MM.1S (cell line): ENCODE data around the gene ZSCAN31.
"Not testable (repeated sequence)": the region's sequence is repeated elsewhere in the genome, so short reads cannot be mapped to it uniquely, and the experiment has no call there.

Experiments used
- DNase-seq: peaks from one replicate; pipeline ENCODE4 v3.0.0-alpha.2; 2015
- H2AFZ ChIP-seq: fragments of 300-600 bp; sonication (generic); 2 replicates; pipeline ENCODE4 v1.6.0; 2016; ENCODE audit warnings: antibody characterized with exemption, low read length
- H3F3A ChIP-seq: fragments of 300-600 bp; sonication (generic); 2 replicates; pipeline ENCODE4 v1.6.1; 2016; ENCODE audit warnings: mild to moderate bottlenecking, antibody characterized with exemption, low read length, moderate library complexity, mixed read lengths; ENCODE audit not compliant: insufficient read depth
- H3K27ac ChIP-seq: fragments of 300-600 bp; sonication (generic); 2 replicates; pipeline ENCODE4 v1.5.1; 2016; ENCODE audit warnings: mild to moderate bottlenecking, low read length
- H3K27me3 ChIP-seq: fragments of 300-600 bp; sonication (generic); replicated peaks from 2 replicates; pipeline ENCODE4 v1.6.0; 2016; ENCODE audit warnings: low read length; ENCODE audit not compliant: insufficient read depth
- H3K36me3 ChIP-seq: fragments of 300-600 bp; sonication (generic); replicated peaks from 2 replicates; pipeline ENCODE4 v1.6.1; 2016; ENCODE audit warnings: mild to moderate bottlenecking, low read length, mixed read lengths; ENCODE audit not compliant: insufficient read depth
- H3K4me1 ChIP-seq: fragments of 300-600 bp; sonication (generic); 2 replicates; pipeline ENCODE4 v1.6.1; 2016; ENCODE audit warnings: low read length, mixed read lengths
- H3K4me2 ChIP-seq: fragments of 300-600 bp; sonication (generic); 2 replicates; pipeline ENCODE4 v1.6.0; 2016; ENCODE audit warnings: low read depth, low read length
- H3K4me3 ChIP-seq: fragments of 300-600 bp; sonication (generic); 2 replicates; pipeline ENCODE4 v1.5.1; 2016; ENCODE audit warnings: low read length, mixed read lengths
- H3K79me2 ChIP-seq: fragments of 300-600 bp; sonication (generic); 2 replicates; pipeline ENCODE4 v1.6.1; 2016; ENCODE audit warnings: mixed run types, low read length, mixed read lengths
- H3K9ac ChIP-seq: fragments of 300-600 bp; sonication (generic); 2 replicates; pipeline ENCODE4 v1.6.1; 2016; ENCODE audit warnings: low read length, mixed read lengths
- H3K9me2 ChIP-seq: fragments of 300-600 bp; sonication (generic); replicated peaks from 2 replicates; pipeline ENCODE4 v1.6.1; 2016; ENCODE audit warnings: mild to moderate bottlenecking, low read length, mixed read lengths; ENCODE audit not compliant: insufficient read depth
- H3K9me3 ChIP-seq: fragments of 300-600 bp; sonication (generic); replicated peaks from 2 replicates; pipeline ENCODE4 v1.6.1; 2016; ENCODE audit warnings: mild to moderate bottlenecking, low read length, mixed read lengths; ENCODE audit not compliant: insufficient read depth
- H4K20me1 ChIP-seq: fragments of 300-600 bp; sonication (generic); 2 replicates; pipeline ENCODE4 v1.6.1; 2016; ENCODE audit warnings: mild to moderate bottlenecking, low read length, moderate library complexity, mixed read lengths; ENCODE audit not compliant: insufficient read depth
- CTCF ChIP-seq: fragments of 300-600 bp; sonication (generic); IDR thresholded peaks from 2 replicates; pipeline ENCODE4 v1.5.1; 2016; ENCODE audit warnings: antibody characterized with exemption, low read length, mixed read lengths
- EZH2 ChIP-seq: fragments of 300-600 bp; sonication (generic); optimal IDR thresholded peaks from 2 replicates; pipeline ENCODE3; 2017; ENCODE audit warnings: low read depth, mild to moderate bottlenecking, antibody characterized with exemption, low read length, mixed read lengths
- EZH2phosphoT487 ChIP-seq: fragments of 300-600 bp; sonication (generic); IDR thresholded peaks from 2 replicates; pipeline ENCODE4 v1.6.1; 2018; ENCODE audit warnings: antibody characterized with exemption, low read length

ZSCAN31 gene

GRCh38 chr6:28360961-28361360 lies 25.0 kb upstream of the ZSCAN31 start:
- H3K4me2 ChIP-seq: no peak overlapping the region
- H3K27ac ChIP-seq: no peak overlapping the region
- no peaks in the 10 kb centered on the region for H3K9me3 ChIP-seq
- no peaks in the 10 kb centered on the region for H3K79me2 ChIP-seq
- no peaks in the 10 kb centered on the region for H3K36me3 ChIP-seq
- no peak overlapping the region for H3K9ac ChIP-seq
- no peaks in the 10 kb centered on the region for H4K20me1 ChIP-seq
- H2AFZ ChIP-seq: no peak overlapping the region
- no peaks in the 10 kb centered on the region for H3F3A ChIP-seq
- no peaks in the 10 kb centered on the region for H3K9me2 ChIP-seq
- H3K4me1 ChIP-seq: no peaks in the 10 kb centered on the region
- no peak for DNase-seq
- H3K27me3 ChIP-seq: no peaks in the 10 kb centered on the region
- no peak for TF ChIP-seq EZH2
- no peak for TF ChIP-seq CTCF
- TF ChIP-seq EZH2phosphoT487: no peak
- no peak overlapping the region for H3K4me3 ChIP-seq

GRCh38 chr6:28359562-28359961 lies 23.6 kb upstream of the ZSCAN31 start:
- not testable (repeated sequence) for H3K27me3 ChIP-seq, H3K79me2 ChIP-seq, H3K9me2 ChIP-seq, H2AFZ ChIP-seq, H3K4me3 ChIP-seq, H3K9ac ChIP-seq, H3F3A ChIP-seq, H3K4me2 ChIP-seq, H3K9me3 ChIP-seq, H4K20me1 ChIP-seq, DNase-seq, H3K4me1 ChIP-seq, H3K27ac ChIP-seq, H3K36me3 ChIP-seq

GRCh38 chr6:28357036-28357435 lies 21.1 kb upstream of the ZSCAN31 start:
- Histone ChIP-seq H3K9ac (no peak overlapping the region), H3K27me3 (no peaks in the 10 kb centered on the region), H3K9me2 (no peaks in the 10 kb centered on the region), H3K79me2 (no peaks in the 10 kb centered on the region), H3K4me1 (no peaks in the 10 kb centered on the region), H4K20me1 (no peaks in the 10 kb centered on the region), H3K9me3 (no peaks in the 10 kb centered on the region), H3K36me3 (no peaks in the 10 kb centered on the region), H3K4me3 (no peak overlapping the region), H3K4me2 (no peak overlapping the region), H3F3A (no peaks in the 10 kb centered on the region), H2AFZ (no peak overlapping the region), H3K27ac (no peak overlapping the region)
- DNase-seq: no peak
- no peak for TF ChIP-seq EZH2
- no peak for TF ChIP-seq CTCF
- TF ChIP-seq EZH2phosphoT487: no peak

- Histone ChIP-seq H3K4me1 (no peaks in the 10 kb centered on the region), H3K27ac (no peak overlapping the region), H3K9me2 (no peaks in the 10 kb centered on the region), H3K36me3 (no peaks in the 10 kb centered on the region), H4K20me1 (no peaks in the 10 kb centered on the region), H3K79me2 (no peaks in the 10 kb centered on the region), H3F3A (no peaks in the 10 kb centered on the region), H3K27me3 (no peaks in the 10 kb centered on the region), H3K9ac (no peak overlapping the region), H3K4me3 (no peak overlapping the region), H2AFZ (no peak overlapping the region), H3K9me3 (no peaks in the 10 kb centered on the region), H3K4me2 (no peak overlapping the region)
- DNase-seq: no peak
- TF ChIP-seq CTCF: no peak
- TF ChIP-seq EZH2phosphoT487: no peak
- TF ChIP-seq EZH2: no peak
Observed at GRCh38 chr6:28356666-28357020, 20.7 kb upstream of the ZSCAN31 start.
